ENCODE results near the gene SCARF1. TPM values are rescaled to one million over a fixed set of nuclear protein-coding genes. Genes with fewer than 3 reads are reported as not detected.

SCARF1 gene
- total RNA-seq, 2 donors from 2014 or later, result 8.6 to 14.8 TPM

DNA sequence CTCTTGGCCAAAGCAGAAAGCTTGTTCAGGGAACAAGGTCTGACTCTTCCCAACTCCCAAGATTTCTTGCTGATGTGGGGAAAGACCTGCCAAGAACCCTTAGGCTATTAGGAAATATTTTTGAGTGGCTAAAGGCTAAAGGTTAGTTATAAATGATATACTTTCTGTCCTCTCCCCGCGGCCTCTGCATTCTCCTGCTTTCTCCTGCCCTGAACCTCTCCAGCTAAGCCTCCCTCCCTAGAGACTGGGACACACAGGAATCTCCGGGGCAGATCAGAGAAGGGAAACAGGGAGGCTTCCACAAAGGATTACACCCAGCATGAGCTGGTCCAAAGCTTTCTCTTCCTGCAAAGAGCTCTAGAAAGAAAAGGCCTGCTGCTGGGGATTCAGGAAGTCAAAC lies 19.2 kb downstream of the SCARF1 start:
- Histone ChIP-seq H3K9me3 (no peaks in the 10 kb centered on the region), H3K27ac (peak overlapping the region in 1 of 2 donors; percentile 16), H3K27me3 (no peaks in the 10 kb centered on the region), H3K36me3 (no peaks in the 10 kb centered on the region), H3K4me3 (no peak overlapping the region), H3K4me1 (peaks cover 0 to 21% of the 10 kb centered on the region in 2 donors)
- DNase-seq (ENCODE audit: low spot score), result no peak
- TF ChIP-seq, protein P1, sequence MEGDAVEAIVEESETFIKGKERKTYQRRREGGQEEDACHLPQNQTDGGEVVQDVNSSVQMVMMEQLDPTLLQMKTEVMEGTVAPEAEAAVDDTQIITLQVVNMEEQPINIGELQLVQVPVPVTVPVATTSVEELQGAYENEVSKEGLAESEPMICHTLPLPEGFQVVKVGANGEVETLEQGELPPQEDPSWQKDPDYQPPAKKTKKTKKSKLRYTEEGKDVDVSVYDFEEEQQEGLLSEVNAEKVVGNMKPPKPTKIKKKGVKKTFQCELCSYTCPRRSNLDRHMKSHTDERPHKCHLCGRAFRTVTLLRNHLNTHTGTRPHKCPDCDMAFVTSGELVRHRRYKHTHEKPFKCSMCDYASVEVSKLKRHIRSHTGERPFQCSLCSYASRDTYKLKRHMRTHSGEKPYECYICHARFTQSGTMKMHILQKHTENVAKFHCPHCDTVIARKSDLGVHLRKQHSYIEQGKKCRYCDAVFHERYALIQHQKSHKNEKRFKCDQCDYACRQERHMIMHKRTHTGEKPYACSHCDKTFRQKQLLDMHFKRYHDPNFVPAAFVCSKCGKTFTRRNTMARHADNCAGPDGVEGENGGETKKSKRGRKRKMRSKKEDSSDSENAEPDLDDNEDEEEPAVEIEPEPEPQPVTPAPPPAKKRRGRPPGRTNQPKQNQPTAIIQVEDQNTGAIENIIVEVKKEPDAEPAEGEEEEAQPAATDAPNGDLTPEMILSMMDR (IDR thresholded peaks at IDR 0.05), result no peak

DNA sequence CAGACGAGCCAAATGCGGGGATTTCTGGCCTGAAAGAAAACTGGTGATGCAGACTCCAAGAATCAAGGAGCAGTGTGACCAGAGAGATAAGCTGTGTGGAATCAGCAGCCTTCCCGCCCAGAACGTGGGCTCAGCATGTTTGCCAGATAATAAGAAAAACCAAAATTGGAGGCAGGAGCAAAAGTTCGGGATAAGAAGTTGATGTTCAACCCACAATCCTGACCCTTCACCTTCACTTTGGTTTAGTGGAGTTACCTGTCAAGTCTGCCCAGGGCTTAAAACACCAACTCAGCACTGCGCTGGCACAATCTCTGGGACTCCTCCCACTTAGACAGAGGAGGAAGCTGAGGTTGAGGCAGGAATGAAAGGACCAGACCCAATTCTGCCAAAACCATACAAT lies 20.0 kb downstream of the SCARF1 start:
- no peak overlapping the region for H3K27ac ChIP-seq
- no peak overlapping the region for H3K4me3 ChIP-seq

DNA sequence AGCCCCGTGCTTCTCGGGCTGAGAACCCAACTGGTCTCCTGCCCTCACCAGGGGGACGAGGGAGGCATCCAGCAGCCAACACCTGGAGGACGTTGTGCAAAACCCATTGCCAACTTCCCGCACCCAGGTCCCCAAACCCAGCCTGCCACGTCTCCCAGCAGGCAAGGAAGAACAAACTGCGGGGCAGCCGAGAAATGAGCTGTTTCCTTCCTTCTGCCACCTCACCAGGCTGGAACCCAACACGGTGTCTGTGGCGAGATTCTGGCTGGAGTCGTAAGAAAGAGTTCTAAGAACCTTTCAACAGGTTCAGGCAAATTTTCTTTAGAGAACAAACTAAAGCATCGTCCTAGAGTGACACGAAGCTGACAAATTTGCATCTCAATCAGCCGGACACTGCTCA lies 20.5 kb downstream of the SCARF1 start:
- TF ChIP-seq, protein P1 (IDR thresholded peaks at IDR 0.05), result no peak
- H3K4me1 ChIP-seq, result peaks cover 0 to 18% of the 10 kb centered on the region in 2 donors
- H3K27me3 ChIP-seq, result no peaks in the 10 kb centered on the region
- no peaks in the 10 kb centered on the region for H3K9me3 ChIP-seq
- H3K36me3 ChIP-seq, result no peaks in the 10 kb centered on the region
- DNase-seq (ENCODE audit: low spot score), result no peak
- no peak overlapping the region for H3K4me3 ChIP-seq
- no peak overlapping the region for H3K27ac ChIP-seq

More for the DNA sequence above, 20.0 kb downstream of the SCARF1 start:
- TF ChIP-seq, protein P1 (IDR thresholded peaks at IDR 0.05), result no peak
- no peak for DNase-seq (ENCODE audit: low spot score)
- Histone ChIP-seq H3K9me3 (no peaks in the 10 kb centered on the region), H3K27me3 (no peaks in the 10 kb centered on the region), H3K36me3 (no peaks in the 10 kb centered on the region), H3K4me1 (peaks cover 0 to 21% of the 10 kb centered on the region in 2 donors)

DNA sequence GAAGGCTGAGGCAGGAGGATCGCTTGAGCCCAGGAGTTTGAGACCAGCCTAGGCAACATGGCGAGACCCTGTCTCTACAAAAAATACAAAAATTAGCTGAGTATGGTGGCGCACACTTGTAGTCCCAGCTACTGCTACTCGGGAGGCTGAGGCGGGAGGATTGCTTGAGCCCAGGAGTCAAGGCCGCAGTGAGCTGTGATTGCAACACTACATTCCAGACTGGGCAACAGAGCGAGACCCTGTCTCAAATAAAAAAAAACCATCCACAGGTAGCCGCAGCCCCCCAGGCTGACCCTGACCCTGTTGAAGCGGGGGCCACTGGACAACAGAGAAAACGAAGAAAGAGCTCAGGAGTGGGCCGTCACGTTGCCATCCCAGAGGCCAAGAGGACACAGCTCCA lies 20.9 kb downstream of the SCARF1 start:
- no peaks in the 10 kb centered on the region for H3K36me3 ChIP-seq
- peaks cover 0 to 14% of the 10 kb centered on the region in 2 donors for H3K4me1 ChIP-seq
- no peak overlapping the region for H3K4me3 ChIP-seq
- no peaks in the 10 kb centered on the region for H3K27me3 ChIP-seq
- H3K9me3 ChIP-seq, result no peaks in the 10 kb centered on the region
- H3K27ac ChIP-seq, result no peak overlapping the region
- TF ChIP-seq, protein P1 (IDR thresholded peaks at IDR 0.05), result no peak
- DNase-seq (ENCODE audit: low spot score), result no peak

DNA sequence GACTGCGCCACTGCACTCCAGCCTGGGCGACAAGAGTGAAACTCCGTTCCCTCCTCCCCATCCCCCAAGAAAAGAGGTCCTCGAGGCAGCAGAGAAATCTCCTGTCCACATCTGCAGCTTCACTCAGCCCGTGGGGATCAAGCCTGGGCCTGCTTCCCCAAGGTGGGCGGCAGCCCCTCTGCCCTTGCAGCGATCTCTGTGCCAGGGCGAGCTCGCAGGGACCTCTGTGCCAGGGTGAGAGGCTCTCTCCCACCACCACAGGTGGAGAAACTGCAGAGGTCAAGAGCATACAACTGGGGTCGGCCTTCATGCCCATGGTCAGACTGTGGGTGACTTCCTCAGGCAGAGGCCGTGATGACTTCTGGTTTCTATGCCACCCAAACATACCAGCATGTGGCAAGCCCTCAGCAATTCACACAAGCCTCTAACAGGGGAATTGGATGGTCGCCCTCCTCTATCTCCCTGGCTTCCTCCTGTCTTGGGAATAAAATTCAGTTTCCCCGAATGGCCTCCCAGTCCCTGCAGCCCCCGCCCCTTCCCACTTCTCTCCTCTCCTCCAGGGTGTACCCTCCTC lies 22.4 kb downstream of the SCARF1 start:
- Histone ChIP-seq H3K27me3 (no peaks in the 10 kb centered on the region), H3K4me3 (no peak overlapping the region), H3K27ac (no peak overlapping the region), H3K9me3 (no peaks in the 10 kb centered on the region), H3K36me3 (no peaks in the 10 kb centered on the region), H3K4me1 (peaks cover 0 to 9% of the 10 kb centered on the region in 2 donors)
- TF ChIP-seq, protein P1 (IDR thresholded peaks at IDR 0.05), result no peak
- no peak for DNase-seq (ENCODE audit: low spot score)

Data from right atrium auricular region (tissue), 2 donors.